NB4 (cell line): ENCODE results near the gene CTTNBP2.

Experiments used
- DNase-seq: peaks from one replicate; pipeline ENCODE4 v3.0.0; 2010; ENCODE audit warnings: low read depth
- H3K4me3 ChIP-seq: one replicate; pipeline ENCODE4 v1.5.1; 2011; ENCODE audit warnings: mild to moderate bottlenecking, low read depth, low read length, moderate library complexity
- CTCF ChIP-seq: IDR thresholded peaks from one replicate; pipeline ENCODE4 v1.5.1; 2012; ENCODE audit warnings: low read depth, low read length
- MAX ChIP-seq: IDR thresholded peaks from 2 replicates; pipeline ENCODE4 v1.6.1; 2011; ENCODE audit warnings: low read depth, low read length
- MYC ChIP-seq: IDR thresholded peaks from 2 replicates; pipeline ENCODE4 v1.6.1; 2011; ENCODE audit warnings: low read depth, low read length
- POLR2A ChIP-seq: IDR thresholded peaks from 2 replicates; pipeline ENCODE4 v1.6.1; 2011; ENCODE audit warnings: mild to moderate bottlenecking; ENCODE audit not compliant: insufficient read length; ENCODE audit errors: extremely low read depth

Gene CTTNBP2

GRCh38 chr7:117790251-117790650 lies 83.0 kb downstream of the CTTNBP2 start:
- TF ChIP-seq MYC (no peak), MAX (no peak), POLR2A (no peak), CTCF (no peak)
- DNase-seq, result no peak
- no peak overlapping the region for H3K4me3 ChIP-seq

GRCh38 chr7:117785431-117785830 lies 87.8 kb downstream of the CTTNBP2 start:
- TF ChIP-seq CTCF (no peak), POLR2A (no peak), MAX (no peak), MYC (no peak)
- H3K4me3 ChIP-seq, result no peak overlapping the region
- no peak for DNase-seq

DNA sequence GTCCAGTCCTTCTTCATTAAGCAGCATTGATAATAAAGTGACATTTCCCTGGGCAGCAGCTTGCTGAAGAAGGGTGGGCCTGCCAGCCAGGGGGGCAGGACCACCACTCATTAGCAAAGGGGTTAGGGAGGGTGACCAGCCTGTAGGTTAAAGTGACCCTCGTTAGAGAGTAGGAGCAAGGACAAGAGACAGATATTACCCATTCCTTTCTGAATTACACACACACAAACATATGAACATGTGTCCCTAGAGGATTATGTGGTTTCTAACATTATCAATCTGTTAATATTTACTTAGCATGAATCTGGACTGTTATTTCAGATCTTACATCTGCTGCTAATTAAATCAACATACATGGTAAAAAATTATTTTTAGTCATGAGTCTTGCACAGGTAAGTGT lies 88.9 kb downstream of the CTTNBP2 start:
- DNase-seq, result no peak
- no peak overlapping the region for H3K4me3 ChIP-seq
- no peak for TF ChIP-seq CTCF
- TF ChIP-seq POLR2A, result no peak
- no peak for TF ChIP-seq MYC
- no peak for TF ChIP-seq MAX

GRCh38 chr7:117782761-117783160 lies 90.5 kb downstream of the CTTNBP2 start:
- no peak for TF ChIP-seq CTCF
- no peak for TF ChIP-seq MYC
- no peak for TF ChIP-seq POLR2A
- TF ChIP-seq MAX, result no peak
- no peak for DNase-seq
- H3K4me3 ChIP-seq, result no peak overlapping the region

DNA sequence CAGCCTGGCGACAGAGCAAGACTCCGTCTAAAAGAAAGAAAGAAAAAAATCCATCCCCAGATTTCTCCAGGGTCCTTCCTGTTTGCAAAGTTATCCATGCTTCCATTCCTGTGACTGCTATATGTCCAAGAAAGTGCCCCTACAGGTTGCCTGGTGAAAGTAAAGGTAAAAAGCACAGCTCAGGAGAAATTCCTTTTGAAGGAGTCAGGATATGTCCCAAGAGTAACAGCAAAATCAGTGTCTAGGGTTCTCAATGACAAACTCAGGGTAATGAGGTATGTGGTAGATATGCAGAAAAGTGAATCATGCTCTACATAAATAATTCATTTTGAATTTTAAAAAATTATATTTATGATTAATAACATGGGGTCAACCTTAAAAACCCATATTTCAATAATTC lies 91.5 kb downstream of the CTTNBP2 start:
- DNase-seq, result no peak
- no peak overlapping the region for H3K4me3 ChIP-seq
- no peak for TF ChIP-seq CTCF
- no peak for TF ChIP-seq POLR2A
- no peak for TF ChIP-seq MAX
- TF ChIP-seq MYC, result no peak

GRCh38 chr7:117780832-117781231 lies 92.4 kb downstream of the CTTNBP2 start:
- no peak for DNase-seq
- no peak overlapping the region for H3K4me3 ChIP-seq
- TF ChIP-seq CTCF (no peak), MAX (no peak), MYC (no peak), POLR2A (no peak)
